HEK293 (cell line): ENCODE measurements around the gene LZIC.

Experiments
- BCL11A ChIP-seq: fragments of 450-650 bp; formaldehyde crosslinking; IDR thresholded peaks from 2 replicates; pipeline ENCODE4 v1.5.1; 2016; ENCODE audit warnings: low read depth, missing biosample characterization, missing genetic modification characterization
- SETDB1 ChIP-seq: IDR thresholded peaks from one replicate; pipeline ENCODE4 v1.6.1; 2017; ENCODE audit warnings: mild to moderate bottlenecking, low read length, moderate library complexity, mixed read lengths; ENCODE audit not compliant: insufficient read length
- YY1 ChIP-seq: fragments of 450-650 bp; formaldehyde crosslinking; IDR thresholded peaks from 2 replicates; pipeline ENCODE4 v1.5.1; 2018; ENCODE audit warnings: missing biosample characterization, missing genetic modification characterization
- ZFP41 ChIP-seq: fragments of 450-650 bp; formaldehyde crosslinking; IDR thresholded peaks from 2 replicates; pipeline ENCODE4 v1.5.1; 2016; ENCODE audit warnings: missing biosample characterization, missing genetic modification characterization, borderline replicate concordance
- ZNF221 ChIP-seq: fragments of 450-650 bp; formaldehyde crosslinking; IDR thresholded peaks from 2 replicates; pipeline ENCODE4 v1.5.1; 2017; ENCODE audit warnings: missing biosample characterization, missing genetic modification characterization, borderline replicate concordance
- ZNF37A ChIP-seq: fragments of 450-650 bp; IDR thresholded peaks from 2 replicates; pipeline ENCODE4 v1.5.1; 2018; ENCODE audit warnings: missing biosample characterization, missing genetic modification characterization
- ZNF791 ChIP-seq: fragments of 450-650 bp; formaldehyde crosslinking; IDR thresholded peaks from 2 replicates; pipeline ENCODE4 v1.5.1; 2016; ENCODE audit warnings: missing biosample characterization, missing genetic modification characterization
- TF ChIP-seq, protein P1 (sequence below): fragments of 450-650 bp; formaldehyde crosslinking; IDR thresholded peaks from 2 replicates; pipeline ENCODE4 v1.5.1; 2016; ENCODE audit warnings: missing biosample characterization, missing genetic modification characterization

DNA sequence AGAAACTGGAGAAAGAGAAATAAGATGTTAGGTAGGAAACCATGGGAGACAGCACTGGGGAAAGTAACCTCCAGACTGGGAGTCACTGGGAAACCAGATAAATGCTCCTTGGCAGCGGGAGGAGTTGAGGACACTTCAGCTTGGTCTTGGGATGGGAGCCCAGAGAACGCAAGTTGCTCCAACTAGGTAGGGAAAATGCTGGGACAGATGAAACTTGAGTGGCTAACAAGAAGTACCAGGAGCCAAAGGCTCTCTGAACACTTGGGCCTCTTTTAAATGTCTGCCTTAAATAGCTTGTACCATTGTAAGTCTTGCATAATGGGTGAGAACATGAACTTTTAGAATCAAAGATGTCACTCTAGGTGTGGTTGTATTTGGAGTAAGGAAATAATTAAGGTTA lies 3.1 kb upstream of the LZIC start:
- TF ChIP-seq, protein P1, sequence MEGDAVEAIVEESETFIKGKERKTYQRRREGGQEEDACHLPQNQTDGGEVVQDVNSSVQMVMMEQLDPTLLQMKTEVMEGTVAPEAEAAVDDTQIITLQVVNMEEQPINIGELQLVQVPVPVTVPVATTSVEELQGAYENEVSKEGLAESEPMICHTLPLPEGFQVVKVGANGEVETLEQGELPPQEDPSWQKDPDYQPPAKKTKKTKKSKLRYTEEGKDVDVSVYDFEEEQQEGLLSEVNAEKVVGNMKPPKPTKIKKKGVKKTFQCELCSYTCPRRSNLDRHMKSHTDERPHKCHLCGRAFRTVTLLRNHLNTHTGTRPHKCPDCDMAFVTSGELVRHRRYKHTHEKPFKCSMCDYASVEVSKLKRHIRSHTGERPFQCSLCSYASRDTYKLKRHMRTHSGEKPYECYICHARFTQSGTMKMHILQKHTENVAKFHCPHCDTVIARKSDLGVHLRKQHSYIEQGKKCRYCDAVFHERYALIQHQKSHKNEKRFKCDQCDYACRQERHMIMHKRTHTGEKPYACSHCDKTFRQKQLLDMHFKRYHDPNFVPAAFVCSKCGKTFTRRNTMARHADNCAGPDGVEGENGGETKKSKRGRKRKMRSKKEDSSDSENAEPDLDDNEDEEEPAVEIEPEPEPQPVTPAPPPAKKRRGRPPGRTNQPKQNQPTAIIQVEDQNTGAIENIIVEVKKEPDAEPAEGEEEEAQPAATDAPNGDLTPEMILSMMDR (tag by site-specific recombination) = no peak
- TF ChIP-seq ZFP41 (no peak), SETDB1 (no peak), ZNF221 (tag by site-specific recombination) (no peak), ZNF37A (tag by site-specific recombination) (no peak), ZNF791 (no peak), BCL11A (tag by site-specific recombination) (no peak), YY1 (tag by site-specific recombination) (no peak)
